Stomach smooth muscle (tissue), 2 donors: ENCODE data around the gene MLH1.
A peak's percentile ranks its signal among the peaks of the same experiment; 100 is the strongest.

Experiments
- H3K27ac ChIP-seq: one replicate; pipeline ENCODE4 v1.7.0; 2013; ENCODE audit warnings: mild to moderate bottlenecking, low read length, inconsistent platforms
- H3K27me3 ChIP-seq, 2 donors: one replicate each; pipeline ENCODE4 v1.7.0; 2013; ENCODE audit warnings: low read length in 2 of 2; ENCODE audit not compliant: insufficient read depth in 2 of 2, control insufficient read depth in 1 of 2
- H3K36me3 ChIP-seq, 2 donors: one replicate each; pipeline ENCODE4 v1.7.0; 2013; ENCODE audit warnings: low read length in 2 of 2; ENCODE audit not compliant: control insufficient read depth in 2 of 2, insufficient read depth in 2 of 2
- H3K4me1 ChIP-seq: one replicate; pipeline ENCODE4 v1.7.0; 2013; ENCODE audit warnings: low read length; ENCODE audit not compliant: control insufficient read depth, insufficient read depth
- H3K4me3 ChIP-seq, 2 donors: one replicate each; pipeline ENCODE4 v1.7.0; 2013; ENCODE audit warnings: low read length in 2 of 2
- H3K9ac ChIP-seq, 2 donors: one replicate each; pipeline ENCODE4 v1.7.0; 2013; ENCODE audit warnings: low read length in 2 of 2, mild to moderate bottlenecking in 1 of 2
- H3K9me3 ChIP-seq, 2 donors: one replicate each; pipeline ENCODE4 v1.7.0; 2013; ENCODE audit warnings: low read length in 2 of 2; ENCODE audit not compliant: control insufficient read depth in 2 of 2
- donor health status: healthy.
- donor health status: Pancreatic carcinoma.

Gene MLH1

GRCh38 chr3:36981006-36981405 is 12.3 kb upstream of the MLH1 start:
- Histone ChIP-seq H3K4me3 (no peak overlapping the region), H3K27me3 (no peaks in the 10 kb centered on the region), H3K27ac (no peak overlapping the region), H3K9me3 (no peaks in the 10 kb centered on the region), H3K4me1 (no peaks in the 10 kb centered on the region), H3K36me3 (peaks cover 29 to 33% of the 10 kb centered on the region in 2 donors), H3K9ac (no peak overlapping the region)

GRCh38 chr3:36988356-36988755 is 5.0 kb upstream of the MLH1 start:
- Histone ChIP-seq H3K27me3 (no peaks in the 10 kb centered on the region), H3K4me1 (peaks cover 20% of the 10 kb centered on the region), H3K27ac (no peak overlapping the region), H3K4me3 (no peak overlapping the region), H3K9me3 (no peaks in the 10 kb centered on the region), H3K9ac (no peak overlapping the region), H3K36me3 (peaks cover 21 to 41% of the 10 kb centered on the region in 2 donors)

GRCh38 chr3:36989005-36989404 is 4.3 kb upstream of the MLH1 start:
- H3K27me3 ChIP-seq = no peaks in the 10 kb centered on the region
- peak overlapping the region in 1 of 2 donors; percentile 36 for H3K4me3 ChIP-seq
- no peaks in the 10 kb centered on the region for H3K9me3 ChIP-seq
- peaks cover 21% of the 10 kb centered on the region for H3K4me1 ChIP-seq
- peaks cover 17 to 36% of the 10 kb centered on the region in 2 donors for H3K36me3 ChIP-seq
- H3K9ac ChIP-seq = no peak overlapping the region
- H3K27ac ChIP-seq = no peak overlapping the region

- no peaks in the 10 kb centered on the region for H3K9me3 ChIP-seq
- no peaks in the 10 kb centered on the region for H3K27me3 ChIP-seq
- peaks cover 12 to 32% of the 10 kb centered on the region in 2 donors for H3K36me3 ChIP-seq
- H3K9ac ChIP-seq = peak overlapping the region; percentile 13 to 39
- H3K4me3 ChIP-seq = peak overlapping the region; percentile 36 to 44
- H3K27ac ChIP-seq = no peak overlapping the region
- H3K4me1 ChIP-seq = peaks cover 23% of the 10 kb centered on the region
Observed at GRCh38 chr3:36989568-36989967, 3.8 kb upstream of the MLH1 start.

GRCh38 chr3:36991147-36991546 is 2.2 kb upstream of the MLH1 start:
- Histone ChIP-seq H3K36me3 (peaks cover 3 to 18% of the 10 kb centered on the region in 2 donors), H3K4me3 (peak overlapping the region; percentile 84 to 96), H3K9ac (peak overlapping the region in 1 of 2 donors; percentile 77)

GRCh38 chr3:36991923-36992805 is 1.2 kb upstream of the MLH1 start:
- H3K36me3 ChIP-seq = peaks cover 3 to 17% of the 10 kb centered on the region in 2 donors
- H3K4me1 ChIP-seq = peaks cover 29% of the 10 kb centered on the region
- no peaks in the 10 kb centered on the region for H3K27me3 ChIP-seq
- H3K9ac ChIP-seq = peak overlapping the region; percentile 77 to 98
- H3K4me3 ChIP-seq = peak overlapping the region; percentile 84 to 96
- H3K27ac ChIP-seq = peak overlapping the region; percentile 99
- no peaks in the 10 kb centered on the region for H3K9me3 ChIP-seq

More at GRCh38 chr3:36991147-36991546, 2.2 kb upstream of the MLH1 start:
- H3K9me3 ChIP-seq = no peaks in the 10 kb centered on the region
- H3K4me1 ChIP-seq = peaks cover 29% of the 10 kb centered on the region
- peak overlapping the region; percentile 99 for H3K27ac ChIP-seq
- no peaks in the 10 kb centered on the region for H3K27me3 ChIP-seq

GRCh38 chr3:36992806-36993325 is 452 bp upstream of the MLH1 start, which contains the start of gene EPM2AIP1:
EPM2AIP1 (minus strand) TSS chr3:36993131; CDS start chr3:36993077, 54 bp downstream.
- Histone ChIP-seq H3K9me3 (no peaks in the 10 kb centered on the region), H3K36me3 (peaks cover 3 to 14% of the 10 kb centered on the region in 2 donors), H3K9ac (peak within 1 kb of the TSS; percentile 98 to 99), H3K4me3 (peak within 1 kb of the TSS; percentile 84 to 96), H3K4me1 (peaks cover 29% of the 10 kb centered on the region), H3K27me3 (no peaks in the 10 kb centered on the region), H3K27ac (peak within 1 kb of the TSS; percentile 99)

- Histone ChIP-seq H3K9me3 (no peaks in the 10 kb centered on the region), H3K4me1 (no peaks in the 10 kb centered on the region), H3K4me3 (no peak overlapping the region), H3K36me3 (peaks cover 35 to 44% of the 10 kb centered on the region in 2 donors), H3K27ac (no peak overlapping the region), H3K9ac (no peak overlapping the region), H3K27me3 (no peaks in the 10 kb centered on the region)
Observed at GRCh38 chr3:37014620-37015019, 21.3 kb downstream of the MLH1 start.

GRCh38 chr3:37015642-37016041 is 22.3 kb downstream of the MLH1 start:
- no peak overlapping the region for H3K9ac ChIP-seq
- no peak overlapping the region for H3K4me3 ChIP-seq
- no peaks in the 10 kb centered on the region for H3K27me3 ChIP-seq
- H3K9me3 ChIP-seq = no peaks in the 10 kb centered on the region
- H3K4me1 ChIP-seq = no peaks in the 10 kb centered on the region
- H3K27ac ChIP-seq = no peak overlapping the region
- H3K36me3 ChIP-seq = peaks cover 42 to 51% of the 10 kb centered on the region in 2 donors

GRCh38 chr3:37016903-37017302 is 23.6 kb downstream of the MLH1 start:
- Histone ChIP-seq H3K36me3 (peaks cover 53 to 63% of the 10 kb centered on the region in 2 donors), H3K27me3 (no peaks in the 10 kb centered on the region), H3K27ac (no peak overlapping the region), H3K4me1 (no peaks in the 10 kb centered on the region), H3K9ac (no peak overlapping the region), H3K9me3 (no peaks in the 10 kb centered on the region), H3K4me3 (no peak overlapping the region)
